ENCODE measurements around the gene OBSL1.

Gene OBSL1

GRCh38 chr2:219548990-219549389 is 22.3 kb downstream of the OBSL1 start:
- no peak for DNase-seq

DNA sequence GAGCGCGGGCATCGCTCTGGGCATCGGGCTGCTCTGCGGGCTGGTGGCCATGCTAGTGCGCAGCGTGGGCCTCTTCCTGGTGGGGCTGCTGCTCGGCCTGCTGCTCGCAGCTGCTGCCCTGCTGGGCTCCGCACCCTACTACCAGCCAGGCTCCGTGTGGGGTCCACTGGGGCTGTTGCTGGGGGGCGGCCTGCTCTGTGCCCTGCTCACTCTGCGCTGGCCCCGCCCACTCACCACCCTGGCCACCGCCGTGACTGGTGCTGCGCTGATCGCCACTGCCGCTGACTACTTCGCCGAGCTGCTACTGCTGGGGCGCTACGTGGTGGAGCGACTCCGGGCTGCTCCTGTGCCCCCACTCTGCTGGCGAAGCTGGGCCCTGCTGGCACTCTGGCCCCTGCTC is 23.7 kb downstream of the OBSL1 start:
- no peak for DNase-seq

- no peak for DNase-seq
These were observed 25.4 kb downstream of the OBSL1 start for GRCh38 chr2:219545943-219546352.

- no peak for DNase-seq
These were observed 25.9 kb downstream of the OBSL1 start for GRCh38 chr2:219545295-219545942.

GRCh38 chr2:219544567-219544966 is 26.8 kb downstream of the OBSL1 start:
- no peak for DNase-seq

GRCh38 chr2:219543596-219544358 is 27.6 kb downstream of the OBSL1 start, which contains the start of the genes CHPF and TMEM198:
Gene CHPF, minus strand, starts transcription at chr2:219543809. Its CDS starts 271 bp downstream, at chr2:219543538.
Gene TMEM198, plus strand, starts transcription at chr2:219544028. Its CDS starts 700 bp downstream, at chr2:219544728.
- DNase-seq: peak; percentile 95

GRCh38 chr2:219542931-219543595 is 28.3 kb downstream of the OBSL1 start:
- DNase-seq: no peak

DNA sequence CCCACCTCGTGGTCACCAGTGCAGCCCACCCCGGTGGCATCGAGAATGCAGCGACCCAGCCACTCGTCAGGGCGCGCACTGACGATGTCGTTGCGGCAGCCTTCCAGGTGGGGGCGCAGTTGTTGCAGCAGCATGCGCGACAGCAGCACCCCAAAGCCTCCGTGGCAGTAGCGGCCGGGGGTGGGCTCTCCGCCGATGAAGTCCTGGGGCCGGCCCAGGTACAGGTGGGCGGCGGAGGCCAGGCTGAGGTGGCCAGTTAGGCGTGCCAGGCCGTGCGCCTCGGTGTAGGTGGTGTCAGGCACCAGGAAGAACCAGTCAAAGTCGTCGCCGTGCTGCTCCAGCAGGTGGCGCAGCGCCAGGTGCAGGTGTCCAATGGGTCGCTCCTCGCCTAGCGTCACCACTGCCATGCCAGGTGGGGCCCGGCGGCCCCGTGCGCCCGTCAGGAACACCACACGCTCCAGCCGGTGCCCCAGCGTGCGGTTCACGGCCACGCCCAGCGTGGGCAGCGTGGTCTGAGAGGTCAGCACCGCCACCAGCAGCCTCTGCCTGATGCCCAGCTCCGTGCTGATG is 29.6 kb downstream of the OBSL1 start:
- peak; percentile 68 for DNase-seq

- DNase-seq: no peak
These were observed 30.4 kb downstream of the OBSL1 start for GRCh38 chr2:219540784-219541504.

DNA sequence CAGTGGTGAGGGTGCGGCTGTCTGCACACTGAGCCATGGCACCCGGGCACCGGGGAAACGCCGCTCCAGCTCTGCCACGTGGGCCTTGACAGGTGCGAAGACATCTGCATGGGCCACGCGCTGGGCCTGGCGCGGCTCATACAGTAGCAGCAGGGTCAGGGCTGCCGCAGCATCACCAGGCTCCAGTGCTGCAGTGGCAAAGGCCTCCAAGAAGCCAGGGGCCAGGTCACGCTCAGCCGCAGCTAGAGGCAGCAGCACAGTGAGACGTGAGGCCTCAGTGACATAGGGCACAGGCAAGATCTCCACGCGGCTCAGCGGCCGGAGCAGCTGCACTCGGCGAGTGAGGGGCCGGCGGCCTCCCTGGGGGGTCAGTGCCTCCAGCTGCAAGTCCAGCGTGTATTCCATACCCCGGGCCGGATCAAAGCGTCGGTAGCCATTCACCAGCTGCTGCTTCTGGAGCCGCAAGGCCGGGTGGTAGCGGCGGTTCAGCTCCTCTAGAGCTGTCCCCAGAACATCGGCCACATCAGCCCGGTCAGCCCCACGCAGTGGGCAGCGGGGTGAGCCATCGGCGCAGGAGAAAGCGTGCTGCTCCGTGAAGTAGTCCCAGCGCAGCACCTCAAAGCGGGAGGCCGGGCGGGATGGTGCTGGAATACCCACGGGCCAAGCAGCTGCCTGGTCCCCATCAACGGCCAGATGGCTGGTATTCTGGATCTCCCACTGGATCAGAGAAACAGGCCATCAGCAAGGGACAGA is 31.2 kb downstream of the OBSL1 start:
- no peak for DNase-seq

DNA sequence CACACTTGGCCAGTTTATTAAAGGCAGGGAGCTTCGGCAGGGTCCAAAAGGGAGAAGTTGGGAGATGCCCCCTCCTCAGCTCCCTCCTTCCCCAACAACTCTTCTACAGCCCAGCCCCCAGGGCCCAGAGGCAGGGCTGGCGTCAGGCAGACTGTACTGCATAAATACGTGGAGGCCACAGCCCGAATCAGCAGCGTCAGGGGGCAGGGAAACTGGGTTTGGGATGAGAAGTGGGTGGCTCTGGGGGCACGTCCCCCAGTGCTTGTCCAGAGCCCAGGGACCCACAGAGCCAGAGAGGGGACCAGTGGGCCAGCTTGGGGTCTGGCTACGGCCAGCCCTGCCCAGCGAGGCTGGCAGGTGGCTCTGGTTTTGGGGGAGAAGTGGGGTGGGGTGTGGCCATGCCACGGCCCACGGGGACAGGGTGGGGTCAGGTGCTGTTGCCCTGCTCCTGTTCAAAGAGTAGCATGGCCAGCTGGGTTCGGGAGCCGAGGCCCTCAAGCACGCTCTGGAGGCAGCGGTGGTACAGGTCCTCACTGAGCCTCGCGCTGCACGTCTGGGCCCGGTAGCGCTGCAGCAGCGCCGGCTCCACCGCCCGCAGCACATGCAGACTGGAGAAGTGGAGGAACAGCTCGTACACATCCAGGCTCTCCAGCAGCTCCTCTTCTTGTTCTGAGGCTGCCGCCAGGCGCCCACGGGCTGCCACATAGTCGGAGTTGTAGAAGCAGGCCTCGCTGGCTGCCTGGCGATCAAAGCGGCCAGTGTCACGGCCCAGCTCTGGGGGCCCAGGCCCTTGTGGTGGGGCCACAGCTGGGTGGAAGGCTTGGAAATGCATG is 32.2 kb downstream of the OBSL1 start:
- no peak for DNase-seq

- DNase-seq: no peak
These were observed 32.8 kb downstream of the OBSL1 start for GRCh38 chr2:219538504-219538951.

DNA sequence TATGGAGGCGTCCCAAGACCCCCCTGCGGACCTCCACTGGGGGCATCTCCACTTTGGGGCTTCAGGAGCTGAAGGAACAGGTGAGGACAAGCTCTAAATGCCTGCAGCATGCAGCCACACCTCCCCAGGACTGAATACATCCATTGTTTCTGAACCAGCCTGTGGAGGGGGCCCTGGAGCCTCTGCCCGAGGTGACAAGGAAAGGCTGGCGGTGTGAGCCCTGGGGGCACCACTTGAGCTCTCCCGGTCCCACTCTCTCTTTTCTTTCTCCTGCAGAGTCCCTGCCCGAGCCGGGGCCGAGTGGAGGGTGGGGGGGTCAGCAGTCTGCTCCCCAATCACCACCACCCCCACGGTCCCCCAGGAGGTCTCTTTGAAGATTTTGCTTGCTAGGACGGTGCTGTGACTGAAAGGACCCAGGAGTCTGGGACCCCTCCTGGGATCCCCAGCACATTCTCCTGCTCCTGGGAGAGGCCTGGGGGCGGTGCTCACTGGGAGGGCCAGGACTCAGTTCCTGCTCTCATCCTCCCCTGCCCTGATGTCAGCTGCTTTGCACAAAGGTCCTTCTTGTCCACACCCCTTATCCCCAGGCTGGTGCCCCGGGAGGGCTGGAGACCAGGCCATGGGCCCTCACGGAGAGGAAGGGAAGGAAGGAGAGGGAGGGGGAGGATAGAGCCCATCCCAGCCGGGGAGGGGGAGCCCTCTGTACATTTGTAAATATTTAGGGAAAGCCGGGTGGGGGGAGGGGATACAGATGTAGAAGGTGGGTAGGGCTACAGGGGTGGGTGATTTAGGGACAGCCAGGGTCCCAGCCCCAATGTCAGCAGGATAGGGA is 33.5 kb downstream of the OBSL1 start:
- DNase-seq: no peak

GRCh38 chr2:219536967-219537366 is 34.4 kb downstream of the OBSL1 start:
- no peak for DNase-seq

DNA sequence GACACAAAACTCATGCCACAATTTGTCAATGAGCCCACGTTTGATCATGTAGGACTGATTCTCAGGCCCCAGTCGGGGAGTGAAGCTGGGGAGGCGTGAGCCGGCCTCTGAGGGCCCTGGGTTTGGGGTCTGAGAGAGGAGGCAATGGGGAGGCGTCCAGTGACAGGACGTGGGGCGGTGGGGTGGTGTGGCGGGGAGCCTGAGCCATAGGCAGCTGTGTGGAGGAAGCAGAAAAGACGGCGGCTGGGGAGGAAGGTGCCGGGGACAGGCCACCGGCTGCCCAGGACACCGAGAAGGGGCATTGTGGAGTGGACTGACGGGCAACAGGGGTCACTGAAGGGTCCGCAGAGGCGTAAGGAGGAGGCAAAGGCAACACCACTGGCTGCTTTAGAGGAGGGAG is 34.9 kb downstream of the OBSL1 start:
- DNase-seq: no peak

DNA sequence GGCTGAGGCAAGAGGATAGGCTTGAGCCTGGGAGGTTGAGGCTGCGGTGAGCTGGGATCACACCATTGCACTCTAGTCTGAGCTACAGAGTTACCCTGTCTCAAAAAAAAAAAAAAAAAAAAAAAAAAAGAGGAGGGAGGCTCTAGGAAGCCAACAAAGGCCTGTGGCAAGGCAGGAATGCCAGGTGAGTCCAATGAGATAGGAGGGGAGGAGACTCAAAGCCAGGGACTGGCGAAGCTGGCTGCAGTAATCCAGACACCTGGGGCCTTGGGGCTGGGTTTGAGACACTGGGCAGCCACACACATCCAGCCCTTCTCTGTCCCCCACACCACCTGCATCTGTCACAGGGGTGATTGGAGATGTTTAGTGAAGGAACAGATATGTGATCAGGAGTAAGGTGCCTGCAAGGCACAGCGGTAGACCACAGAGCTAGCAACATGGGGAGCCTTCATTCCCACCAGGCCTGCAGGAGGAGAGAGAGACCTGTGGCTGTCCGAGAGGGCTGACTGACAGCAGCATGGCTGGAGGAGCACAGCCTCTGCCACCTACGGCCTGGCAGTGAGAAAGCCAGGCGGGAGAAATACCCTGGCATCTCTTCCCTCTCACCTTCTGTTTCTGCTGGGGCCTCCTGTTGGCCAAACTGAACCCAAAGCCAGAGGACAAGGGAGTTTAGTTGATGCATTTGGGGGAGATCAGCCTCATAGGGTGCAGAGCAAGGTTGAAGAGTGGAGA is 37.2 kb downstream of the OBSL1 start:
- no peak for DNase-seq

DNA sequence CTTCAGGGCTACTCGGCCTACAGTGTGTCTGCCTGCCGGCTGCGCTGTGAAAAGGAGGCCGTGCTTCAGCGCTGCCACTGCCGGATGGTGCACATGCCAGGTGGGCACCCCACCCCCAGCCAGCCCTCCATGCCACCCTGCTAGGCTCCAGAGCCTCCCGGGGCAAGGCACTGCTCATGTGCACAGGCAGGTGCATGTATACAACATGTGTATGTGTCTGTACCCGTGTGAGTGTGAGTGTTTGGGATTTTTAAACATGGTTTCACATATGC is 39.0 kb downstream of the OBSL1 start:
- no peak for DNase-seq

- DNase-seq: no peak
These were observed 39.5 kb downstream of the OBSL1 start for GRCh38 chr2:219531639-219532377.

Data from NCI-H1694 treated with DMSO at 0.1 percent for 48 hours (cell line).